Neural cell (in vitro differentiated cells): ENCODE results near the gene RASAL3. TPM values are rescaled to one million over a fixed set of nuclear protein-coding genes. Genes with fewer than 3 reads are reported as not detected.
A peak's percentile ranks its signal among the peaks of the same experiment; 100 is the strongest.

Experiments
- H2AFZ ChIP-seq: fragments of 200-600, 300-800 bp; sonication (generic), shearing (Covaris generic); 2 replicates; pipeline ENCODE4 v1.6.0; 2014; ENCODE audit warnings: low read depth, mild to moderate bottlenecking, antibody characterized with exemption, low read length, moderate library complexity
- H3F3A ChIP-seq: fragments of 200-600 bp; shearing (Covaris generic); 2 replicates; pipeline ENCODE4 v1.6.1; 2016; ENCODE audit warnings: mild to moderate bottlenecking, moderate library complexity, mixed read lengths, antibody characterized with exemption, low read length; ENCODE audit not compliant: insufficient read depth, poor library complexity, severe bottlenecking
- H3K27ac ChIP-seq: fragments of 200-600, 300-800 bp; sonication (generic), shearing (Covaris generic); 2 replicates; pipeline ENCODE4 v1.5.1; 2014; ENCODE audit warnings: mild to moderate bottlenecking, low read length, moderate library complexity
- H3K27me3 ChIP-seq: fragments of 300-800, 200-600 bp; sonication (generic), shearing (Covaris generic); 2 replicates; pipeline ENCODE4 v1.6.0; 2014; ENCODE audit warnings: mild to moderate bottlenecking, low read depth, low read length, moderate library complexity; ENCODE audit not compliant: insufficient read depth
- H3K36me3 ChIP-seq: fragments of 300-800, 200-600 bp; sonication (generic), shearing (Covaris generic); 2 replicates; pipeline ENCODE4 v1.5.1; 2014; ENCODE audit warnings: mild to moderate bottlenecking, antibody characterized with exemption, low read length, moderate library complexity; ENCODE audit not compliant: insufficient read depth
- H3K4me2 ChIP-seq: fragments of 300-800, 200-600 bp; sonication (generic), shearing (Covaris generic); 2 replicates; pipeline ENCODE4 v1.6.0; 2014; ENCODE audit warnings: mild to moderate bottlenecking, low read length
- H3K4me3 ChIP-seq: fragments of 300-800, 200-600 bp; sonication (generic), shearing (Covaris generic); 2 replicates; pipeline ENCODE4 v1.5.1; 2014; ENCODE audit warnings: mild to moderate bottlenecking, low read length, moderate library complexity
- H3K79me2 ChIP-seq: fragments of 200-600 bp; shearing (Covaris generic); replicated peaks from 2 replicates; pipeline ENCODE4 v1.6.0; 2014; ENCODE audit warnings: mild to moderate bottlenecking, low read length, moderate library complexity; ENCODE audit not compliant: insufficient read depth
- H3K9ac ChIP-seq: fragments of 300-800, 200-600 bp; sonication (generic), shearing (Covaris generic); 2 replicates; pipeline ENCODE4 v1.6.1; 2016; ENCODE audit warnings: mild to moderate bottlenecking, low read length, mixed read lengths
- H3K9me2 ChIP-seq: fragments of 200-600 bp; shearing (Covaris generic); 2 replicates; pipeline ENCODE4 v1.6.1; 2016; ENCODE audit warnings: mild to moderate bottlenecking, low read length, mixed read lengths; ENCODE audit not compliant: insufficient read depth
- H3K9me3 ChIP-seq: fragments of 200-600, 300-800 bp; sonication (generic), shearing (Covaris generic); 2 replicates; pipeline ENCODE4 v1.6.1; 2016; ENCODE audit warnings: mild to moderate bottlenecking, mixed run types, low read length, moderate library complexity, mixed read lengths
- H4K20me1 ChIP-seq: fragments of 200-600 bp; shearing (Covaris generic); 2 replicates; pipeline ENCODE4 v1.6.1; 2016; ENCODE audit warnings: mild to moderate bottlenecking, mixed run types; ENCODE audit not compliant: insufficient read depth
- CTCF ChIP-seq: fragments of 450-650 bp; IDR thresholded peaks from 2 replicates; pipeline ENCODE4 v1.5.1; 2014; ENCODE audit warnings: antibody characterized with exemption, mild to moderate bottlenecking, moderate library complexity; ENCODE audit not compliant: poor library complexity, severe bottlenecking
- EP300 ChIP-seq: fragments of 450-650 bp; conservative IDR thresholded peaks from 2 replicates; pipeline ENCODE4 v1.6.1; 2014; ENCODE audit warnings: antibody characterized with exemption, mild to moderate bottlenecking, moderate library complexity; ENCODE audit not compliant: poor library complexity, severe bottlenecking
- EZH2 ChIP-seq: fragments of 200-600, 300-800 bp; shearing (Covaris generic), sonication (generic); IDR thresholded peaks from 2 replicates; pipeline ENCODE4 v1.6.1; 2014; ENCODE audit warnings: antibody characterized with exemption, low read length, borderline replicate concordance, mild to moderate bottlenecking; ENCODE audit not compliant: insufficient read depth, poor library complexity, severe bottlenecking
- MXI1 ChIP-seq: fragments of 450-650 bp; conservative IDR thresholded peaks from 2 replicates; pipeline ENCODE4 v1.6.1; 2014; ENCODE audit warnings: antibody characterized with exemption, mild to moderate bottlenecking; ENCODE audit not compliant: poor library complexity, severe bottlenecking
- POLR2AphosphoS5 ChIP-seq: IDR thresholded peaks from 2 replicates; pipeline ENCODE4 v1.6.1; 2012
- RAD21 ChIP-seq: fragments of 450-650 bp; conservative IDR thresholded peaks from 2 replicates; pipeline ENCODE4 v1.6.1; 2014; ENCODE audit warnings: antibody characterized with exemption, mild to moderate bottlenecking, moderate library complexity
- REST ChIP-seq: IDR thresholded peaks from 2 replicates; pipeline ENCODE4 v1.6.1; 2012; ENCODE audit warnings: borderline replicate concordance
- TAF1 ChIP-seq: IDR thresholded peaks from 2 replicates; pipeline ENCODE4 v1.6.1; 2012; ENCODE audit warnings: low read depth
- polyA plus RNA-seq: library from polyadenylated mRNA; depleted of rRNA; stranded (reverse); fragments of >200 nt; gene quantifications from 2 replicates; pipeline ENCODE4 v1.2.3, GENCODE V29; 2014

Gene RASAL3
- polyA plus RNA-seq, 1 donor from 2014 or later = 1.1 TPM

GRCh38 chr19:15421136-15421695 lies 43.1 kb downstream of the RASAL3 start:
- H4K20me1 ChIP-seq = no peaks in the 10 kb centered on the region
- TF ChIP-seq EZH2 = no peak
- TF ChIP-seq TAF1 = no peak
- TF ChIP-seq REST = no peak
- no peak for TF ChIP-seq RAD21
- peaks cover 17% of the 10 kb centered on the region for H3K36me3 ChIP-seq
- H2AFZ ChIP-seq = no peak overlapping the region
- H3K4me3 ChIP-seq = no peak overlapping the region
- H3F3A ChIP-seq = no peaks in the 10 kb centered on the region
- no peaks in the 10 kb centered on the region for H3K9me3 ChIP-seq
- H3K27ac ChIP-seq = no peak overlapping the region
- peaks cover 24% of the 10 kb centered on the region for H3K79me2 ChIP-seq
- H3K9me2 ChIP-seq = no peaks in the 10 kb centered on the region
- H3K4me2 ChIP-seq = no peak overlapping the region
- no peaks in the 10 kb centered on the region for H3K27me3 ChIP-seq
- no peak overlapping the region for H3K9ac ChIP-seq

GRCh38 chr19:15419413-15420025 lies 44.8 kb downstream of the RASAL3 start:
- Histone ChIP-seq H3K36me3 (peaks cover 18% of the 10 kb centered on the region), H2AFZ (peak overlapping the region; percentile 49), H3K27ac (no peak overlapping the region), H3K4me3 (peak overlapping the region; percentile 96), H3K9me2 (no peaks in the 10 kb centered on the region), H4K20me1 (peaks cover 6% of the 10 kb centered on the region), H3K9ac (no peak overlapping the region), H3F3A (no peaks in the 10 kb centered on the region), H3K27me3 (no peaks in the 10 kb centered on the region), H3K9me3 (no peaks in the 10 kb centered on the region), H3K4me2 (peak overlapping the region; percentile 47), H3K79me2 (peaks cover 39% of the 10 kb centered on the region)
- TF ChIP-seq CTCF (no peak), EP300 (no peak), TAF1 (no peak), MXI1 (no peak), POLR2AphosphoS5 (no peak), RAD21 (no peak), EZH2 (no peak)
